ENCODE data around the gene SPRR5. TPM values are rescaled to one million over a fixed set of nuclear protein-coding genes. Genes with fewer than 3 reads are reported as not detected.

SPRR5 gene
- total RNA-seq, 1 experiment from 2014 or later, result not detected

DNA sequence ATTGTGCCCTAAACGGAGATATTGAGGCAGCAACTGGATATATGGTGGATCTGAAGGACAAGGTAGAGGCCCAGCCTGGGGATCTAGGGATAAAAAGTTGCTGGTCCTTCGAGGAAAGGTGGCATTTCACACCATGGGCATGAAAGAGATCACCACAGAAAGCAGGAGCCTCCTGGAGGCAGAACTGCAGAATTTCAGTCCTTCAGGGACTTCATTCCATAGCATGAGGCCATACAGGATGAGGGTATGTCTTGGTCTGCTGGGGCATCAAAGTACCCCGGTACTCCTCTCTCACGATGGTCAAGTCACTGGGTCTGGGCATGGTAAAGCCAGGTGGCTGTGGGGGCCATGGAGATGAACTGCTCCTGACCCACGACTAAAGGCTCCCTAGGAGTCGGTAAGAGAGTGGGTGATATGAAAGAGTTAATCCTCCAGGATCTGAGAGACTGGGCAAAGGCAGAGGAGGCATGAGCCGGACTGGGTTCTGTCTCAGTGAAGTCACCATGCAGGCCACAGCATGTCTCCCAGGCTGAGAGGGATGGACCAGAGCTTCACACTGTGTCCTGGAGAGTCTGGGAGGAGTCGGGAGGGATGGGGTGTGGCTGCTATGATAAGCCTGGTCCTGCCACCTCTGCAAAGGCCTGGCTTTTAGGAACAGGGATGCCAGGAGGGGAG, 5.8 kb upstream of the SPRR5 start:
- in situ Hi-C loops (cut with HindIII; ENCODE audit: low sequenced_read_pairs), result no loop called here
- DNase-seq (ENCODE audit: low spot score), result no peak

- in situ Hi-C loops (cut with HindIII; ENCODE audit: low sequenced_read_pairs), result no loop called here
- peak; percentile 41 for DNase-seq (ENCODE audit: low spot score)
Observed at GRCh38 chr1:152942161-152942560, 4.8 kb upstream of the SPRR5 start.

DNA sequence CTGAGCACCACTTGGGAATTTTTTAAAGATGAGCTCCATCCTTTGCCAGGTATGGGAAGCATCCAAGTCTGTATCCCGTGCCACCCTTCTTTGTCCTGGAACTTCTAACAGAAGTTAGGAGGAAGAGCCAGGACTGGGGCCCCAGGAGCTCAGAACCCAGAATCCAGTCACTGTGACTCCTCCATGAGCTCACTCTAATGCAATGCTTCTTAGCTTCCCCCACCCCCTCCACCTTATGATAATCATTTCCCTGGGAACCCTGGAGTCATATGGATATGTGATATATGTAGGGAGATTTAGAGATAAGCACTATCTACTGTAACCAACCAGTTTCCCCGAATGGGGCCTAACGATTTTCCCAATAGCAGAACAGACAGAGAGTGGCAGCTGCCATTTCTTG, 758 bp upstream of the SPRR5 start:
- in situ Hi-C loops (cut with HindIII; ENCODE audit: low sequenced_read_pairs), result no loop called here
- no peak for DNase-seq (ENCODE audit: low spot score)

DNA sequence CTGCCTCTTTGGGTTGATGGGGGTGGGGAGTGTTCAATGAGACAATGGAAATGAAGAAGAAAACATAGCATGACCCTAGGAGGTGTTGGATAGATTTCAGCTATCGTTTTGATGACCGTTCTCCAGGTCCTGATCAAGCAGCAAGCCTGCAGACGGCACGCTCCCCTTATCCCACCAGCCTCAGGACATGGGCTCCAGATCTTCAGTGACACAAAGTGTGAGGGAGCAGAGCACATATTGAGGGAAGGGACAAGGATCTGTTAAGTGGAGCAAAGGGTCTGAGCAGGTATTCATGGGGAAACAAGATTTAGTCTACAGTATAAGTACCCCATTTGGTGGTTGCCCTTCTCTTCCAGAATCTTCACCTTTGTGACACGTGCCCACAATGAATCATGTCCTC, 4.7 kb downstream of the SPRR5 start:
- DNase-seq (ENCODE audit: low spot score), result no peak
- in situ Hi-C loops (cut with HindIII; ENCODE audit: low sequenced_read_pairs), result no loop called here

- in situ Hi-C loops (cut with HindIII; ENCODE audit: low sequenced_read_pairs), result no loop called here
- DNase-seq (ENCODE audit: low spot score), result no peak
Observed at GRCh38 chr1:152953761-152954160, 6.8 kb downstream of the SPRR5 start.

DNA sequence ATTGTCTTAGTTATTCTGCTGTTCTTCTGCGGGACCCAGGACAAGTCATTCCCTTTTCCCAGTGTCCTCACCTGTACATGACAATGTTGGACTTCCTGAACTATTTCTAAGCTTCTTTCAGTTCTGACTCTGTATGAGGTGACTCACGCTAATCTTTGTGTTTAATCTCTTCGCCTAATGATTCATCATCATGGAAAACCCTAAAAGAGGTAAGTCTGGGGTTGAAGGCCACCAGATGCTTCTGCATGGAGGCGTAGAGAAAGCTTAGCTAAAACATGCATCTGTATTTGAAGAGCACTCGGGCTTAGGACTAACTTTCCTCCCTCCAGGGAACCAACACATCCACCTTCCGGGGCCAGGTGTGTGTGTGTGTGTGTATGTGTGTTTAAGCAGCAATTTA, 7.4 kb downstream of the SPRR5 start:
- in situ Hi-C loops (cut with HindIII; ENCODE audit: low sequenced_read_pairs), result no loop called here
- no peak for DNase-seq (ENCODE audit: low spot score)

GRCh38 chr1:152957561-152957960, 10.6 kb downstream of the SPRR5 start:
- in situ Hi-C loops (cut with HindIII; ENCODE audit: low sequenced_read_pairs), result no loop called here
- no peak for DNase-seq (ENCODE audit: low spot score)

GRCh38 chr1:152959273-152959672, 12.3 kb downstream of the SPRR5 start:
- DNase-seq (ENCODE audit: low spot score), result no peak
- in situ Hi-C loops (cut with HindIII; ENCODE audit: low sequenced_read_pairs), result no loop called here

DNA sequence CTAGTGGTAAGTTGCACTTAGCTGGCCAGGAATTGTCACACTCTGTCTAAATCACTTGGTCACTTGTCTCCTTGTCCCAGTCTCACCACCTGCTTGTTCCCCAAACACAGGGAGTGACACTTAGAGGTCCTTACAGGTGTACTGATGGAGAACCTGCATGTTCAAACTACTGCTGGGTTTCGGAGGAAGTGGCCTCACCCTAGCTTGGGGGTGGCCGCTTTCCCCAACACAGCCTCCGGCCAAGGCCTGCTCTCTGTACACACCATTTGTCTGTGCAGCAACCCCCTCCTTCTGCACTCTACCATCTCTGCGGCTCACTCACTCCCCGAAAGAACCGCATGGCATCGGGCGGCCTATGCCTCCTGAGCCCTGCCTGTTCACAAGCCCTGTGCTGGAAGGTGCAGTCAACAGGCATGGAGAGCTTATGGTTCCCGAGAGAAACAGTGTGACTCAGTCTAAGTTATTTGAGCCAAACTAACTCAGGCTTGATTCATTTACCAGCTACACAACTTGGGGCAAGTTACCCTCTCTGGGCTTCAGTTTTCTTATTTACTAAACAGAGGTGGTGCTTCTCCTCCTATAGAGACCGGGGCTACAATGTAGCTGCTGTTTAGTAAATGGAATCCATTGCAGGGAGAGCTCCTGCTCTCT, 12.9 kb downstream of the SPRR5 start:
- DNase-seq (ENCODE audit: low spot score), result no peak
- in situ Hi-C loops (cut with HindIII; ENCODE audit: low sequenced_read_pairs), result no loop called here

DNA sequence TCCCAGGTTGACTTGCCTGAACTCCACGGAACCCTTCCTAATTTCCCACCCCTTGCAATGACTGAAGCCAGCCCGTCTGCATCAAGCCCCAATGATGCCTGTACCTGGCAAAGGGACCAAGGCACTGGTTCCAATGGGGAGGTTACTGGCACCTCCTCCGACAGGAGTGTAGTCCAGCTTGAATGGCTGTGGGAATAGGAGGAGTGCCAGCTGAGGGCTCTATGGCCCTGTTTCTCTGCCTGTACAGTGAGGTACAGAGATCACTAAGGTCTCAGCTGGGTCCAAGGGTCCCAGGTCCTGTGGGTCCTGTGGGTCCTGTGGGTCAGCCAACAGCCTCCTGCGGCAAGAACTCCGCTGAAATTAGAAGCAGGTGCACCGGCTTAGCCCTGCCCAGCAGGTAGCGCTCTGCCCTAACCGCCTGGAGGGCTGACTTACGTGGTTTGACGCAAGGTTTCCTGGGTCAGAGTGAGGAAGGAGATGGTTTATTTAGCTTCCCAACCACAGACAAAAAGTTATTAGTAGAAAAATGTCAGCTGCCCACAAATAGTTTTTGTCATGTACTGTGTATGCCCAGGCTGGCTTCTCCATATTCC, 13.5 kb downstream of the SPRR5 start:
- in situ Hi-C loops (cut with HindIII; ENCODE audit: low sequenced_read_pairs), result no loop called here
- no peak for DNase-seq (ENCODE audit: low spot score)

DNA sequence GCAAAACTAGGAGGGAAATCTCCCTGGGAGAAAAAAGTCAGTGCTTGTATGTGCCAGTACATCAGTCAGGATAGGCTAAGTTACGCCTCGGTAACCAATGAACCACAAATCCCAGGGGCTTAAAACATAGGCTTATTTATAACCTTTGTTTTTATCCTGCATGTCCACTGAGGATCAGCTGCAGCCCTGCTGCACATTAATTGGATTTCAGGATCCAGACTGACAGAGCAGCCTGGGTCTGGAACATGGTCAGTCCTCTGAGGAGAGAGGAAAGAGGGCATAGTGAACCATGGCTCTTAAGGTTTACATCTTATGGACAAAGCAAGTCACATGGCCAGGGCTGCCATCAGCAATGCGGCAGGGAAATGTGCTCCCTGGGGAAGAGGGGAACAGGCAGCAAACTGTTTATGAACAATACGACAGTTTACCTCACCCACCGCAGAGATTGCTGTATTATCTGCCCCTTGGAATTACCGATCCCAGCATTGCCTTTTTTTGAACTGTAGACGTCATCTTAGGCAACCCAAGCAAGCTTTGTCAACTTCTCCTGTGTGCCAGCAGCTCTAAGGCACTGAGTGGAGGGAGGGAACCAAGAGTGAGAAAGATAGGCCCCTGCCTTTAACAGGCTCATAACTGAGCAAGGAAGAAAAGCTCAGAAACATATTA, 14.4 kb downstream of the SPRR5 start:
- in situ Hi-C loops (cut with HindIII; ENCODE audit: low sequenced_read_pairs), result no loop called here
- DNase-seq (ENCODE audit: low spot score), result no peak

- in situ Hi-C loops (cut with HindIII; ENCODE audit: low sequenced_read_pairs), result no loop called here
Observed at GRCh38 chr1:152962876-152963415, 15.9 kb downstream of the SPRR5 start.

GRCh38 chr1:152964536-152964935, 17.5 kb downstream of the SPRR5 start:
- in situ Hi-C loops (cut with HindIII; ENCODE audit: low sequenced_read_pairs), result no loop called here
- DNase-seq (ENCODE audit: low spot score), result no peak

More at GRCh38 chr1:152962876-152963415, 15.9 kb downstream of the SPRR5 start:
- DNase-seq (ENCODE audit: low spot score), result no peak

- in situ Hi-C loops (cut with HindIII; ENCODE audit: low sequenced_read_pairs), result no loop called here
- DNase-seq (ENCODE audit: low spot score), result no peak
Observed at GRCh38 chr1:152965853-152966252, 18.8 kb downstream of the SPRR5 start.

DNA sequence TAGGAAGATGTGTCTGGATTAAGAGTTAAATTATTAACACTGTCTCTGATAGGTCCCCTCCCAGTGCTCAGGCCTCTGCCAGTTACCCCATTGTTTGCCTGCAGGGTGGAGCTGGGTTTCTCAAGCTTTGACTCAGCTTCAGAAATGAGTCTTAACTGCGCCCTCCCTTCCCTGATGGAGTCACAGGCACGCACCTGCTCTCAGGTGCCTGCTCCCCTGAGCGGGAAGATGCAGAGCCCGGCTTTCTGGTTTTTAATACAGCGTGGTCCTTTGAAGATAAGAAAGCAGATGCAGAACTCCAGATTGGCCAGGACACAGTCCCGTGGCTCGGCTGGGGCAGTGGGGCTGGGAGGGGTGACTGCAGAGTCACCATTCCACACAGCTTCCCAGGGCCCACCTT, 20.2 kb downstream of the SPRR5 start:
- in situ Hi-C loops (cut with HindIII; ENCODE audit: low sequenced_read_pairs), result no loop called here
- no peak for DNase-seq (ENCODE audit: low spot score)

DNA sequence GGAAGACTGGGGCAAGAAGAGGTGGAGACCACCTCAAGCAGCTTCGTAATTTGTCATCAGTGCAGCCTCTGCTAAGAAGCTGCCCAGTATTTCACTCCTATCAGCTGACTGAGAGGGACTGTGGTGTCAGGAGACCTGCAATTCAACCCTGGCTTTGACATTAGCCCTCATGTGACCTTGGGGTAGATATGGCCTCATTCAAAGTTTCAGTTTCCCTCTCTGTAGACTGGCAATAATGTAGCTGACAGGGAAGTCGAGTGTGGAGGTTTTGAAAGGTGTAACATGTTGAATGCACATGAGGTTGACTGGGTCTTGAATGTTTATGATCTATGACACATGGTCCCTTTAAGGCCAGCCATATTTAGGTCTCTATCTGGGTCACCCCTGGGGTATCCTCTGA, 21.2 kb downstream of the SPRR5 start:
- in situ Hi-C loops (cut with HindIII; ENCODE audit: low sequenced_read_pairs), result no loop called here
- DNase-seq (ENCODE audit: low spot score), result no peak

DNA sequence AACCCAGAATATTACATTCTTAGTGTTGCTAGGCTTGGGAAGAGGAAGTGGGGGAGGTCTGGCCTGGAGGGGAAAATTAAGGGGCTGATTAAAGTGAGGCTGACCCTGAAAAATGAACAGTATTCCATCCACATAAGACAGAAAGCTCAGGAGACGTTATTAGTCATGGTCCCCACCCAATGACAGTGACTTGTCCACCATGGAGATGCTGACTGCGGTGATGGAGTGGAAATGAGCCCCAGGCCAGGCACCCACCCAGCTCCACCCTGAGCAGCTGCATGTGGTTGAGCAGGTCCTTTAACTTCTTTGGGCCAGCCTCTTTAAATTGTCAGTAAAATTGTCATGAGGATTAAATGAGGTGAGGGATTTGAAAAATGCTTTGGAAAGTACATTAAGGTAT, 22.0 kb downstream of the SPRR5 start:
- in situ Hi-C loops (cut with HindIII; ENCODE audit: low sequenced_read_pairs), result no loop called here
- no peak for DNase-seq (ENCODE audit: low spot score)

GRCh38 chr1:152970495-152970894, 23.5 kb downstream of the SPRR5 start, which contains the start of gene SPRR4:
Gene SPRR4 (plus strand): TSS chr1:152970648. CDS start chr1:152971891, 1,243 bp downstream.
- no peak for DNase-seq (ENCODE audit: low spot score)
- in situ Hi-C loops (cut with HindIII; ENCODE audit: low sequenced_read_pairs), result no loop called here

GRCh38 chr1:152972196-152972886, 25.3 kb downstream of the SPRR5 start:
- in situ Hi-C loops (cut with HindIII; ENCODE audit: low sequenced_read_pairs), result no loop called here

More at GRCh38 chr1:152972196-152972886, 25.3 kb downstream of the SPRR5 start:
- no peak for DNase-seq (ENCODE audit: low spot score)
